Measurements from ENCODE around the gene SPANXA1. TPM values are rescaled to one million over a fixed set of nuclear protein-coding genes. Genes with fewer than 3 reads are reported as not detected.
"Not testable (repeated sequence)": the region's sequence is repeated elsewhere in the genome, so short reads cannot be mapped to it uniquely, and the experiment has no call there.

Gene SPANXA1, protein sequence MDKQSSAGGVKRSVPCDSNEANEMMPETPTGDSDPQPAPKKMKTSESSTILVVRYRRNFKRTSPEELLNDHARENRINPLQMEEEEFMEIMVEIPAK
- total RNA-seq = not detected

DNA sequence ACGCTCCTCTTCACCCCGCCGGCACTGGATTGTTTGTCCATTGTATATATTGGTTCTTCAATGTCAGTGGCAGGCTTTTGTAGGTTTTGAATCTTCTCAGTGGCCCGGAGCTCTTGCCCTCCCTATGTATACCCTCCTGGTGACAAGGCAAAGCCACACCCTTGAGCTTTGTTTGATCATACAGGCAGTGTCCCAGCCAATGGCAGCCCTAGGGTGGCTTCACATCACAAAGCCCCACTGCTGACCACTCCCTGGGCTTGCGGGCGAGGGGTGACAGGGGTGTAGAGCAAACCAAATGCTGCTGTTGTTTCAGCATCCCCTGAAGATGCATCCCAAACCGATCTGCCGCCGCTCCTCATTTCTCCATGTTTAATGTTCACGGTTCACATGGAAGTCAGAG is at the start of gene SPANXA1:
SPANXA1 (minus strand) TSS at position 101 of the 400 bp plus-strand sequence; CDS start at position 41, 60 bp downstream.
- H3K27ac ChIP-seq; H3K9me3 ChIP-seq; DNase-seq; H3K4me3 ChIP-seq; H3K27me3 ChIP-seq; intact Hi-C loops (cut with DNase I); H3K4me1 ChIP-seq; H3K36me3 ChIP-seq: not testable (repeated sequence)
- WGBS, 2 donors = no CpG with 5 or more reads among the region's 10 CpGs

DNA sequence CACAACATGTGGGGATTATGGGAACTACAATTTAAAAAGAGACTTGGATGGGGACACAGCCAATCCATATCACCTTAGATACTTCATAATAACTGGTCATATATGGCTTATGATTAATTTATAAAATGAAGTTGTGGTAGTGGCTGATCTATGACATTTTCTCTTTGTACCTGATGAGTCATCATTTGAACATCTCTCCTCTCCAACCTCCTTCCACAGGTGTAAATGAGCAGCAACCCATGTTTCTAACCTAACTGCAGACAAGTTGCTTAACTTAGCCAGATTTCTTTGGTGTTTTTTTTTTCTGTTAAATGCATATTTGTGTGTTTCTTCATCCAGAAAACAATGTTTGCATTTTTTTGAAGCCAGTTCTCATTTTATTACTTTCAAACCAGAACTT is 47.6 kb upstream of the SPANXA1 start:
- Histone ChIP-seq H3K27ac (no peak overlapping the region), H3K9me3 (no peaks in the 10 kb centered on the region), H3K27me3 (no peaks in the 10 kb centered on the region), H3K36me3 (no peaks in the 10 kb centered on the region), H3K4me3 (no peak overlapping the region), H3K4me1 (no peaks in the 10 kb centered on the region)
- no peak for DNase-seq
- intact Hi-C loops (cut with DNase I) = no loop called here
- TF ChIP-seq POLR2A (IDR thresholded peaks at IDR 0.05) = no peak
- TF ChIP-seq, protein P1, sequence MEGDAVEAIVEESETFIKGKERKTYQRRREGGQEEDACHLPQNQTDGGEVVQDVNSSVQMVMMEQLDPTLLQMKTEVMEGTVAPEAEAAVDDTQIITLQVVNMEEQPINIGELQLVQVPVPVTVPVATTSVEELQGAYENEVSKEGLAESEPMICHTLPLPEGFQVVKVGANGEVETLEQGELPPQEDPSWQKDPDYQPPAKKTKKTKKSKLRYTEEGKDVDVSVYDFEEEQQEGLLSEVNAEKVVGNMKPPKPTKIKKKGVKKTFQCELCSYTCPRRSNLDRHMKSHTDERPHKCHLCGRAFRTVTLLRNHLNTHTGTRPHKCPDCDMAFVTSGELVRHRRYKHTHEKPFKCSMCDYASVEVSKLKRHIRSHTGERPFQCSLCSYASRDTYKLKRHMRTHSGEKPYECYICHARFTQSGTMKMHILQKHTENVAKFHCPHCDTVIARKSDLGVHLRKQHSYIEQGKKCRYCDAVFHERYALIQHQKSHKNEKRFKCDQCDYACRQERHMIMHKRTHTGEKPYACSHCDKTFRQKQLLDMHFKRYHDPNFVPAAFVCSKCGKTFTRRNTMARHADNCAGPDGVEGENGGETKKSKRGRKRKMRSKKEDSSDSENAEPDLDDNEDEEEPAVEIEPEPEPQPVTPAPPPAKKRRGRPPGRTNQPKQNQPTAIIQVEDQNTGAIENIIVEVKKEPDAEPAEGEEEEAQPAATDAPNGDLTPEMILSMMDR (IDR thresholded peaks at IDR 0.05) = no peak

DNA sequence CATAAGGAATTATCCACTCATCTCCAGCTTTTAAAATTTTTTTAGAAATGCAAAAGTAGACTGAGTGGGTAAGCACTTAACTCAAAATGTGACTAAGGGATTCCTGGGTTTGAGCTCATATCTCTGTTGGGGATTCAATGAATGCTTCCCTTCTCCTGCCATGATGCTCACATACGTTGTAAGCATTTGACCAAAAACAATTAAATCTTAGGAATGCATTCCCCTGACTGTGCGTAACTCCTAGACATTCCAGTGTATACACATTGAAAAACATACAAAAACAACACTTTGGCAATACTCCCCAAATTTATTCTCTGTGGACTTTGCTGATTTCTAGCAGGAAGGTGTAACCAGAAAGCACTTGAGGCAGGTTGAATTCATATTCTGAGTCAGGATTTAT is 34.8 kb upstream of the SPANXA1 start:
- Histone ChIP-seq H3K9me3 (no peaks in the 10 kb centered on the region), H3K27ac (no peak overlapping the region), H3K36me3 (no peaks in the 10 kb centered on the region), H3K4me1 (no peaks in the 10 kb centered on the region), H3K27me3 (no peaks in the 10 kb centered on the region), H3K4me3 (no peak overlapping the region)
- WGBS, 2 donors = 76% methylated on average over 2 of the region's 2 CpGs; no CpG with 5 or more reads in 1 of the 2 donors
- TF ChIP-seq, protein P1 (IDR thresholded peaks at IDR 0.05) = no peak
- TF ChIP-seq POLR2A (IDR thresholded peaks at IDR 0.05) = no peak
- intact Hi-C loops (cut with DNase I) = no loop called here
- DNase-seq = no peak

GRCh38 chrX:141609111-141609510 is 24.6 kb upstream of the SPANXA1 start:
- Histone ChIP-seq H3K27ac (no peak overlapping the region), H3K36me3 (no peaks in the 10 kb centered on the region), H3K9me3 (no peaks in the 10 kb centered on the region), H3K4me1 (no peaks in the 10 kb centered on the region), H3K27me3 (no peaks in the 10 kb centered on the region), H3K4me3 (no peak overlapping the region)
- 88 to 100% methylated on average over 1 of the region's 1 CpG for WGBS, 2 donors
- intact Hi-C loops (cut with DNase I) = no loop called here
- no peak for DNase-seq
- TF ChIP-seq, protein P1 (IDR thresholded peaks at IDR 0.05) = no peak
- no peak for TF ChIP-seq POLR2A (IDR thresholded peaks at IDR 0.05)

GRCh38 chrX:141589408-141589807 is 4.9 kb upstream of the SPANXA1 start, which contains the start of gene SPANXA2:
SPANXA2 (plus strand) TSS chrX:141589708; CDS start chrX:141589768, 60 bp downstream.
- H3K27ac ChIP-seq; H3K36me3 ChIP-seq; H3K4me1 ChIP-seq; intact Hi-C loops (cut with DNase I); H3K4me3 ChIP-seq; DNase-seq; H3K9me3 ChIP-seq; H3K27me3 ChIP-seq: not testable (repeated sequence)
- WGBS, 2 donors = no CpG with 5 or more reads among the region's 10 CpGs

- H3K4me1 ChIP-seq; H3K9me3 ChIP-seq; H3K36me3 ChIP-seq; H3K27ac ChIP-seq; DNase-seq; H3K27me3 ChIP-seq; intact Hi-C loops (cut with DNase I); H3K4me3 ChIP-seq: not testable (repeated sequence)
- WGBS, 2 donors = 32% methylated on average over 3 of the region's 16 CpGs; no CpG with 5 or more reads in 1 of the 2 donors
These were observed 42.0 kb downstream of the SPANXA1 start for GRCh38 chrX:141542551-141542950.

Other genes with a start within 250 kb of the SPANXA1 start
- gene SPANXA2, start 5.0 kb upstream of the SPANXA1 start, total RNA-seq = not detected
- gene SPANXD, start 114.0 kb upstream of the SPANXA1 start, total RNA-seq = not detected

All from esophagus squamous epithelium (tissue), 5 donors.